Naive thymus-derived CD8-positive, alpha-beta T cell (primary cell): ENCODE results near the gene TGM5. TPM values are rescaled to one million over a fixed set of nuclear protein-coding genes. Genes with fewer than 3 reads are reported as not detected.
"Not testable (repeated sequence)": the region's sequence is repeated elsewhere in the genome, so short reads cannot be mapped to it uniquely, and the experiment has no call there.

ENCODE experiments used
- ATAC-seq, 2 donors: fragments of 150-1000 bp; cut with Tn5 transposase in 1 of 2; sonication (Bioruptor Pico), chemical (Tn5 transposase) in 1 of 2; 1 replicate in 1 of 2; 2 replicates in 1 of 2; pipeline ENCODE4 v1.10.0; 2021; ENCODE audit warnings: mild to moderate bottlenecking in 2 of 2, moderate library complexity in 2 of 2
- POLR2A ChIA-PET: fragments of 350-600 bp; sonication (Branson Sonifier 250); formaldehyde crosslinking; loops from one replicate; lab custom pipeline; 2021; ENCODE audit warnings: antibody characterized with exemption; lab: Charles Lee
- DNase-seq, 10 donors: peaks; one replicate each; pipeline versions ENCODE4 v3.0.0 to v3.0.0-alpha.2; 2020 to 2022
- H3K27ac Mint-ChIP-seq, 10 donors: one replicate each; pipeline ENCODE4 v1.8.0; 2020 to 2022; ENCODE audit warnings: mild to moderate bottlenecking in 10 of 10, mixed read lengths in 10 of 10, moderate library complexity in 4 of 10, inconsistent platforms in 1 of 10
- H3K27me3 Mint-ChIP-seq, 5 donors: one replicate each; pipeline ENCODE4 v1.8.0; 2021 to 2022; ENCODE audit warnings: mixed read lengths in 5 of 5
- H3K36me3 Mint-ChIP-seq, 3 donors: one replicate each; pipeline ENCODE4 v1.8.0; 2020 to 2022; ENCODE audit warnings: mixed read lengths in 3 of 3, mild to moderate bottlenecking in 2 of 3, inconsistent platforms in 1 of 3
- H3K4me1 Mint-ChIP-seq, 4 donors: one replicate each; pipeline ENCODE4 v1.8.0; 2021 to 2022; ENCODE audit warnings: mixed read lengths in 4 of 4
- H3K4me3 Mint-ChIP-seq, 10 donors: one replicate each; pipeline ENCODE4 v1.8.0; 2020 to 2022; ENCODE audit warnings: mild to moderate bottlenecking in 10 of 10, mixed read lengths in 10 of 10, moderate library complexity in 6 of 10, inconsistent platforms in 1 of 10
- H3K9me3 Mint-ChIP-seq, 9 donors: one replicate each; pipeline ENCODE4 v1.8.0; 2020 to 2022; ENCODE audit warnings: mixed read lengths in 9 of 9, mild to moderate bottlenecking in 3 of 9, inconsistent platforms in 1 of 9, moderate library complexity in 1 of 9
- polyA plus RNA-seq, 3 donors: library from polyadenylated mRNA; unstranded; fragments of 300-500 nt; fragmentation: Illumina TruSeq; gene quantifications; one replicate each; pipeline ENCODE4 v1.2.3, GENCODE V29; 2021
- total RNA-seq, 8 experiments: library from RNA in 2 of 8; stranded (reverse) in 2 of 8; gene quantifications; one replicate each; pipeline ENCODE4 v1.2.3 and lab custom pipeline; 2021 to 2026

TGM5 gene
- total and polyA plus RNA-seq, 5 experiments from 2014 or later: not detected

DNA sequence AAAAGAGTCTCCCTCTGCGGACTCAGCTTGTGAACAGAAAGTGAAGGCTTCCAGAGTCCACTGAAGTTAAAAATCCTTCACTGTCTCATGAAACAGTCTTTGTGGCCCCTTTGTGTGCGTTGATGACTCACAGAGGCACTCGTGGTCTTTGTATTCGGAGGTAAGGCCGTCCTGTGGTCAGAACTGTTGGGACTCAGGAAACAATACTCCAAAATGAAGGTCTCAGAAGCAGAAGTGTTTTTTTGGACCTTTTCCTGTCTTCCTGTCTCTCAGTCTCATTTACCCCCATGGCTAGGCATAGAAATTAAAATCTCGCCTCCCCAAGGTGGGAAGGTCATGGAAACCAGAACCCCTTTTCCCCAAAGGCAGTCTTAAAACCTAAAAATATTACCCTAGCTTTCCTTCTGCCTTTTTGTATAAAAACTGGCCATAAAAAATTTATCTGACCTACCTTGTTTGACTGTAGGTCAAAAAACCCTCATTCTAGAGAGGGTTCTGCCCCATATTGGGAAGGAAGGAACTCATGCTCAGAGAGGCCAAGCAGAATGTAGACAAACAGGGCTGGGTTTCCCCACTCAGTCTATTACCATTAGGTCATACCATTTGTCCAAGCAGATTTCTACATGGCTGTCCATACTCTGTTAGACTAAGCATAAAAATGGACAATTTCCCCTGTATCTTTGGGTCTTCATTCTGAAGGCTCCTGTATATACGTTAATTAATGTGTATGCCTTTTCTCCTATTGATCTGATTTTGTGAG is 26.8 kb downstream of the TGM5 start:
- Mint-ChIP-seq H3K27ac (no peak overlapping the region), H3K4me3 (no peak overlapping the region), H3K9me3 (no peaks in the 10 kb centered on the region), H3K36me3 (no peaks in the 10 kb centered on the region), H3K4me1 (peaks cover 0 to 11% (median 2%) of the 10 kb centered on the region in 4 donors), H3K27me3 (peaks cover 6 to 13% (median 9%) of the 10 kb centered on the region in 5 donors)
- POLR2A ChIA-PET: no interaction called here
- ATAC-seq: no peak
- no peak for DNase-seq

GRCh38 chr15:43238671-43239131 is 28.0 kb downstream of the TGM5 start:
- Mint-ChIP-seq H3K36me3 (no peaks in the 10 kb centered on the region), H3K4me3 (no peak overlapping the region), H3K27me3 (peaks cover 5 to 12% (median 7%) of the 10 kb centered on the region in 5 donors), H3K4me1 (peaks cover 0 to 11% (median 2%) of the 10 kb centered on the region in 4 donors), H3K27ac (no peak overlapping the region), H3K9me3 (no peaks in the 10 kb centered on the region)
- no peak for DNase-seq
- ATAC-seq: no peak
- POLR2A ChIA-PET: no interaction called here

- peaks cover 3 to 11% (median 7%) of the 10 kb centered on the region in 5 donors for H3K27me3 Mint-ChIP-seq
- DNase-seq: no peak
- peaks cover 0 to 11% (median 2%) of the 10 kb centered on the region in 4 donors for H3K4me1 Mint-ChIP-seq
- no peak for ATAC-seq
- H3K9me3 Mint-ChIP-seq: no peaks in the 10 kb centered on the region
- no peaks in the 10 kb centered on the region for H3K36me3 Mint-ChIP-seq
- no peak overlapping the region for H3K4me3 Mint-ChIP-seq
- POLR2A ChIA-PET: no interaction called here
- peak overlapping the region in 2 of 10 donors; percentile 1 to 7 for H3K27ac Mint-ChIP-seq
These were observed 28.8 kb downstream of the TGM5 start for GRCh38 chr15:43237842-43238470.

DNA sequence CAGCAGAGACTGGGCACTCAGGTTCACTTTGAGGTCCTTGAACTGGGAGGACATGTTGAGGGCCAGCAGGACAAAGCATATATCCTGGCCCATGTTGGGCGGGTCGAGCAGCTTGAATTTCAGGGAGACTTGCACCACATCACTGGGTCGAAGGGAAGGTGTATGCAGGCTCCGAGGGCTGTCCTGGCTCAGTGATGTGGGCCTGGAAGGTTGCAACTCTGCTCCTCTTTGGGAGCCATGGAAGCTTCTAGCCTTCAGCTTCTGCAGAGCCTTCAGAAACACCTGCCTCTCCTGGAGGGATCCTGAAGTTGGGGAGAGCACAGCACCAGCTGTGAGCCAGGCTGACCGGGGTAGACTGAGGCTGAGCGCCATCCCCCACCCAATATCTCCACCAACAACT is 31.2 kb downstream of the TGM5 start:
- Mint-ChIP-seq H3K27ac (no peak overlapping the region), H3K4me1 (peaks cover 0 to 11% (median 2%) of the 10 kb centered on the region in 4 donors), H3K36me3 (no peaks in the 10 kb centered on the region), H3K4me3 (no peak overlapping the region), H3K27me3 (peaks cover 3 to 11% (median 7%) of the 10 kb centered on the region in 5 donors), H3K9me3 (no peaks in the 10 kb centered on the region)
- POLR2A ChIA-PET: no interaction called here
- ATAC-seq (no peak), DNase-seq (no peak)

- no peaks in the 10 kb centered on the region for H3K9me3 Mint-ChIP-seq
These were observed 34.3 kb downstream of the TGM5 start for GRCh38 chr15:43232289-43232874.

GRCh38 chr15:43230640-43231115 is 36.0 kb downstream of the TGM5 start:
- H3K36me3 Mint-ChIP-seq: no peaks in the 10 kb centered on the region
- no peaks in the 10 kb centered on the region for H3K9me3 Mint-ChIP-seq
- peak overlapping the region in 1 of 10 donors; percentile 43 for H3K27ac Mint-ChIP-seq
- H3K4me1 Mint-ChIP-seq: peaks cover 3 to 5% (median 3%) of the 10 kb centered on the region in 4 donors
- POLR2A ChIA-PET: interaction anchor here (0.6 kb wide), 1 partner anchor 714 kb away, joined by 3 read pairs; no protein-coding TSS in a partner anchor
- DNase-seq (no peak), ATAC-seq (no peak)
- H3K27me3 Mint-ChIP-seq: peaks cover 1 to 22% (median 4%) of the 10 kb centered on the region in 5 donors
- no peak overlapping the region for H3K4me3 Mint-ChIP-seq

More at GRCh38 chr15:43232289-43232874, 34.3 kb downstream of the TGM5 start:
- Mint-ChIP-seq H3K36me3 (no peaks in the 10 kb centered on the region), H3K27ac (no peak overlapping the region), H3K4me1 (no peaks in the 10 kb centered on the region), H3K4me3 (no peak overlapping the region), H3K27me3 (peaks cover 0 to 14% (median 5%) of the 10 kb centered on the region in 5 donors)
- ATAC-seq (no peak), DNase-seq (no peak)
- POLR2A ChIA-PET: no interaction called here

DNA sequence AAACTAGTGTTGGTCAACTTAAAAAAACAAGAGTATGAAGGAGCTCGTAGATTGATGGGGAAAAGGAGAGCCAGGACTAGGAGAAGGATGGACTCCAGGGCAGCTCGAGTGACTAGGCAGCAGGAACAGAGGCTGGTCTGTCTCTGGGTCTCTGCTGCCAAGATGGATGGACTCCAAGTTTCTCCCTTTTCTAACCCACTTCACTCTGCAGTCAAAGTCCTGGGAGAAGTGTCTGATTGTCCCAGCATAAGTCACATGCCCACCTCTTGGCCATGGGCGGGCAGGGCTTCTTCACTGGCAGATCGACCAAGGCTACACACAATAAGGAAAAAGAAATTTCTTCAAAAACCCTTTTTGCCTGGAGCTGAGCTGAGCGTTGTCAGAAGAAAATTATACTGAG is 36.8 kb downstream of the TGM5 start:
- ATAC-seq (no peak), DNase-seq (no peak)
- peaks cover 3 to 11% (median 7%) of the 10 kb centered on the region in 4 donors for H3K4me1 Mint-ChIP-seq
- H3K9me3 Mint-ChIP-seq: no peaks in the 10 kb centered on the region
- no peaks in the 10 kb centered on the region for H3K36me3 Mint-ChIP-seq
- POLR2A ChIA-PET: interaction anchor here (0.6 kb wide), 1 partner anchor 714 kb away, joined by 3 read pairs; no protein-coding TSS in a partner anchor
- peaks cover 5 to 19% (median 6%) of the 10 kb centered on the region in 5 donors for H3K27me3 Mint-ChIP-seq
- H3K27ac Mint-ChIP-seq: peak overlapping the region in 1 of 10 donors; percentile 35
- H3K4me3 Mint-ChIP-seq: no peak overlapping the region

DNA sequence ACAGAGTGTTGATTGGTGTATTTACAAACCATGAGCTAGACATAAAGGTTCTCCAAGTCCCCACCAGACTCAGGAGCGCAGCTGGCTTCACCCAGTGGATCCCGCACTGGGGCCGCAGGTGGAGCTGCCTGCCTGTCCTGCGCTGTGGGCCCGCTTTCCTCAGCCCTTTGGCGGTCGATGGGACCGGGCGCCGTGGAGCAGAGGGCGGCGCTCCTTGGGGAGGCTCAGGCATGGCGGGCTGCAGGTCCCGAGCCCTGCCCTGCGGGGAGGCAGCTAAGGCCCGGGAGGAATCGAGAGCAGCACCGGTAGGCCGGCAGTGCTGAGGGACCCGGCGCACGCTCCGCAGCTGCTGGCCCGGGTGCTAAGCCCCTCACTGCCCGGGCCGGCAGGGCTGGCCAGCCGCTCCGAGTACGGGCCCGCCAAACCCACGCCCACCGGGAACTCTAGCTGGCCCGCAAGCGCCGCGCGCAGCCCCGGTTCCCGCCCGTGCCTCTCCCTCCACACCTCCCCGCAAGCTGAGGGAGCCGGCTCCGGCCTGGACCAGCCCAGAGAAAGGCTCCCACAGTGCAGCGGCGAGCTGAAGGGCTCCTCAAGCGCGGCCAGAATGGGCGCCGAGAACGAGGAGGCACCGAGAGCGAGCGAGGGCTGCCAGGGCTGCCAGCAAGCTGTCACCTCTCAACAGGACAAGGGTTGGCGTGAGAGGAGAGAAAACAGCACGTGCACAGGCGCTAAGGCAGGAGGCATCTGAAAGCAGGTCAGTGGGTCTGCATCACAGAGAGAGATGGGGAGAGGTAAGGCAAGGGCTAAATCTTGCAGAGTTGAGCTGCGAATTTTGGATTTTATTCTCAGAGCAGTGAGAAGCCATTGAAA is 40.1 kb downstream of the TGM5 start:
- Mint-ChIP-seq H3K27ac (no peak overlapping the region), H3K9me3 (no peaks in the 10 kb centered on the region), H3K36me3 (no peaks in the 10 kb centered on the region), H3K4me3 (no peak overlapping the region), H3K4me1 (peaks cover 3 to 11% (median 7%) of the 10 kb centered on the region in 4 donors), H3K27me3 (peaks cover 3 to 24% (median 6%) of the 10 kb centered on the region in 5 donors)
- DNase-seq (no peak), ATAC-seq (no peak)
- POLR2A ChIA-PET: interaction anchor here (0.7 kb wide), 1 partner anchor 16 kb away, joined by 3 read pairs; no protein-coding TSS in a partner anchor

GRCh38 chr15:43225950-43226255 is 40.8 kb downstream of the TGM5 start:
- peak in 1 of 2 donors; percentile 15 for ATAC-seq
- DNase-seq, H3K36me3 Mint-ChIP-seq, H3K9me3 Mint-ChIP-seq: not testable (repeated sequence)
- Mint-ChIP-seq H3K4me3 (peak overlapping the region; percentile 21 to 76 (median 64)), H3K27me3 (peaks cover 3 to 30% (median 8%) of the 10 kb centered on the region in 5 donors), H3K27ac (peak overlapping the region in 1 of 10 donors; percentile 37), H3K4me1 (peaks cover 3 to 11% (median 7%) of the 10 kb centered on the region in 4 donors)
- POLR2A ChIA-PET: interaction anchor here (0.8 to 0.9 kb wide), 2 partner anchors 40 to 60 kb away, joined by 3 to 5 read pairs; no protein-coding TSS in a partner anchor

DNA sequence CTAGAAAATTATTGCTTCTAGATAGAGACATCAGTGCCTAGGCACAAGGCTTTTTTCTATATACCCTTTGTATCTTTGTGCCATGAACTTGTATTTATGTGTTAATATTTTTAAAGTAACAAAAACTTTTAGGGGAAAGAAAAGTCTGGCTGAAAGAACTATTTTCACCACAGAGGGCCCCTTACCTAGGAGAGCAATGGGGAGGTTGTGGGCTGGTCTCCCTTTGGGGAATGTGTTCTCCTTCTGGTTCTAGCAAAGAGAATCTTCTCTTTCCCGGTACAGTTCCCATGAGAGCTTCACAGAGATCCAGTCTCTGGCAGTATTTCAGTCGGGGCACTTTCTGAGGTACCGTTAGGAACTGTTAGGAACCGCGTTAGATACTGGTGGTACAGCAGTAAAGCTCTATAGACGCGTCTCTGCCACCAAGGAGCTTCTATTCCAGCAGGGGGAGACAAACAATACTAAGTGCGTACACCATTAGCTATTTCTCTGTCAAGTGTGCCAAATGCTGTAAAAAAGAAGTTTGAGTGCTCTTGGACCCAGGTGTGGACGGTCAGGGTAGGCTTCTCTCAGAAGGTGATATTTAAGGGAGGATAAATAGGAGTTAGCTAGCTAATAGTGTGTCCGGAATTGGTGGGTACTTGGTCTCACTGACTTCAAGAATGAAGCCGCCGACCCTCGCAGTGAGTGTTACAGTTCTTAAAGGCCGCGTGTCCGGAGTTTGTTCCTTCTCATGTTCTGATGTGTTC is 41.4 kb downstream of the TGM5 start:
- Mint-ChIP-seq H3K4me3 (peak overlapping the region; percentile 41 to 76 (median 67)), H3K36me3 (no peaks in the 10 kb centered on the region), H3K27ac (peak overlapping the region in 1 of 10 donors; percentile 53), H3K4me1 (peaks cover 3 to 11% (median 7%) of the 10 kb centered on the region in 4 donors), H3K9me3 (no peaks in the 10 kb centered on the region), H3K27me3 (peaks cover 3 to 35% (median 9%) of the 10 kb centered on the region in 5 donors)
- DNase-seq (peak in 9 of 10 donors; percentile 11 to 73 (median 52)), ATAC-seq (peak; percentile 95 to 98)
- POLR2A ChIA-PET: interaction anchor here (0.8 to 0.9 kb wide), 2 partner anchors 40 to 61 kb away, joined by 3 to 5 read pairs; no protein-coding TSS in a partner anchor

DNA sequence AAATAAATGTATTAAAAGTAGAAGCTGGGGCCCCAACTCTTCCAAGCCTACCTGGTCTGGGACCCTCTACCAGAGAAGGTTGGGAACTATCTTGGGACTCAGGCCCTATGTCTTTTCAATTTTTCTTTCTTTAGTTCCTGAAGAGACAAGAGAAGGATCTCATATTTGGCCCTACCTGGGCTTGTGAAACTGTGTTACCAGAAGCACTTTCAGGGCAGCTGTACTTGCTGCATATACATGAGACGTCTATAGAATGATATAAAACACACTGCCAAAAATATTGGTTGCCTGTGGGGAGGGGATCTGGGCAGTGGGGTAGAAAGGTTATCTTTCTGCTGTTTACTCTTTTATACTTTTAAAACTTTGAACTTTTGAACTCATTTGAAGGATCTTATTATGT is 45.3 kb downstream of the TGM5 start:
- Mint-ChIP-seq H3K36me3 (no peaks in the 10 kb centered on the region), H3K4me1 (peaks cover 3 to 11% (median 7%) of the 10 kb centered on the region in 4 donors), H3K27me3 (peaks cover 2 to 30% (median 13%) of the 10 kb centered on the region in 5 donors), H3K4me3 (no peak overlapping the region), H3K9me3 (no peaks in the 10 kb centered on the region), H3K27ac (no peak overlapping the region)
- DNase-seq (no peak), ATAC-seq (no peak)
- POLR2A ChIA-PET: no interaction called here
